Measurements from ENCODE around the gene TLR3. TPM values are rescaled to one million over a fixed set of nuclear protein-coding genes. Genes with fewer than 3 reads are reported as not detected.
A peak's percentile ranks its signal among the peaks of the same experiment; 100 is the strongest.

Gene TLR3
- 1 to 10 TPM; 4.9 to 9.5 (median 8.3) TPM for total RNA-seq
- total RNA-seq (2013): 7.7 TPM

DNA sequence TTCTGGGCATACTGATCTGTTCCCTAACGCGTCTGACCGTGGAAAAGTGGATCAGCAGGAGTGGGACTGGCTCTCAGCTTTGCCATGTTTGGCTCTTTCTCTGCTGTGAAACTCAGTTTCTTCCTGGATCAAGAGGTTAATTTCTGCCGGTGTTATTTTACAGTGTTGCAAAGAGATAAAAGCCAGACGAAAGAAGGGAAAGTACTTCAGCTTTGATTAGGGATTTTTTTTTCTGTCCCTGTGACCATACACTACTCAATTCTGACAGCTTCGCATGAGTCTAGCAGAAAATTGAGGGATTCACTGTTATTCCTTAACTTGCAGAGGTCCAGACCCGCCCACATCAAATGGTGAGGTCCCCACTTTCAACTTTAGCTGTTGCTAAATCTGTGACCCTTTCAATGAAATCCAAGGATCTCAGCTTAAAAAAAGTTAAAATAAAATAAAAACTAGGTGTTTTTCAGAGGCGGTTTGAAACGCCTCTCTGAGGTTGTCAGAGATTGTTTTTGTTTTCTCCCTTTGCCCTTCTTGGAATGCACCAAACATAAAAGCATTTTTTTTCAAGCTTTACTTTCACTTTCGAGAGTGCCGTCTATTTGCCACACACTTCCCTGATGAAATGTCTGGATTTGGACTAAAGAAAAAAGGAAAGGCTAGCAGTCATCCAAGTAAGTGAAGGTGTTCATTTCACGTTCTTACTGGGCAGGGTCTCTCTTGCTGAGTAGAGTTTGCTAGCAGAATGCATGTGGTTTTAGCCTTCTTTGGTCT is at the start of gene TLR3:
Gene TLR3, plus strand, starts transcription at position 576 of the 768 bp plus-strand sequence. CDS start 7,464 bp downstream, outside the sequence.
- Histone ChIP-seq H3K9me3 (ENCODE audit: control insufficient read depth, insufficient read depth, low read length) (no peaks in the 10 kb centered on the region), H3K27ac (ENCODE audit: low read length) (peak within 1 kb of the TSS; percentile 6), H3K4me1 (ENCODE audit: control insufficient read depth, insufficient read depth, low read length) (peaks cover 13% of the 10 kb centered on the region), H3K4me3 (ENCODE audit: low read length) (peak within 1 kb of the TSS; percentile 42), H3K36me3 (ENCODE audit: control insufficient read depth, insufficient read depth, low read length) (no peaks in the 10 kb centered on the region), H3K27me3 (ENCODE audit: control insufficient read depth, insufficient read depth, low read length) (no peaks in the 10 kb centered on the region)
- H3K36me3 Mint-ChIP-seq: no peaks in the 10 kb centered on the region
- H3K27me3 Mint-ChIP-seq (ENCODE audit: low read depth in 2 of 2): no peaks in the 10 kb centered on the region
- TF ChIP-seq, protein P1, sequence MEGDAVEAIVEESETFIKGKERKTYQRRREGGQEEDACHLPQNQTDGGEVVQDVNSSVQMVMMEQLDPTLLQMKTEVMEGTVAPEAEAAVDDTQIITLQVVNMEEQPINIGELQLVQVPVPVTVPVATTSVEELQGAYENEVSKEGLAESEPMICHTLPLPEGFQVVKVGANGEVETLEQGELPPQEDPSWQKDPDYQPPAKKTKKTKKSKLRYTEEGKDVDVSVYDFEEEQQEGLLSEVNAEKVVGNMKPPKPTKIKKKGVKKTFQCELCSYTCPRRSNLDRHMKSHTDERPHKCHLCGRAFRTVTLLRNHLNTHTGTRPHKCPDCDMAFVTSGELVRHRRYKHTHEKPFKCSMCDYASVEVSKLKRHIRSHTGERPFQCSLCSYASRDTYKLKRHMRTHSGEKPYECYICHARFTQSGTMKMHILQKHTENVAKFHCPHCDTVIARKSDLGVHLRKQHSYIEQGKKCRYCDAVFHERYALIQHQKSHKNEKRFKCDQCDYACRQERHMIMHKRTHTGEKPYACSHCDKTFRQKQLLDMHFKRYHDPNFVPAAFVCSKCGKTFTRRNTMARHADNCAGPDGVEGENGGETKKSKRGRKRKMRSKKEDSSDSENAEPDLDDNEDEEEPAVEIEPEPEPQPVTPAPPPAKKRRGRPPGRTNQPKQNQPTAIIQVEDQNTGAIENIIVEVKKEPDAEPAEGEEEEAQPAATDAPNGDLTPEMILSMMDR (IDR thresholded peaks at IDR 0.05): no peak
- H3K9me3 Mint-ChIP-seq: no peaks in the 10 kb centered on the region
- DNase-seq (peak in 1 of 2 donors; percentile 45), ATAC-seq (peak in 2 of 3 donors; percentile 44 to 65)
- intact Hi-C loops (cut with micrococcal nuclease): loop anchor here (1.0 to 5.0 kb wide), 2 partner anchors 124 to 519 kb away; partner anchors contain the start of gene CYP4V2
- 7% methylated on average over 12 of the region's 12 CpGs for WGBS (ENCODE audit: insufficient coverage)
- peak within 1 kb of the TSS; percentile 83 for H3K4me3 Mint-ChIP-seq
- H3K27ac Mint-ChIP-seq: peak within 1 kb of the TSS; percentile 73 to 77
- H3K4me1 Mint-ChIP-seq: peaks cover 37 to 40% of the 10 kb centered on the region in 2 donors

DNA sequence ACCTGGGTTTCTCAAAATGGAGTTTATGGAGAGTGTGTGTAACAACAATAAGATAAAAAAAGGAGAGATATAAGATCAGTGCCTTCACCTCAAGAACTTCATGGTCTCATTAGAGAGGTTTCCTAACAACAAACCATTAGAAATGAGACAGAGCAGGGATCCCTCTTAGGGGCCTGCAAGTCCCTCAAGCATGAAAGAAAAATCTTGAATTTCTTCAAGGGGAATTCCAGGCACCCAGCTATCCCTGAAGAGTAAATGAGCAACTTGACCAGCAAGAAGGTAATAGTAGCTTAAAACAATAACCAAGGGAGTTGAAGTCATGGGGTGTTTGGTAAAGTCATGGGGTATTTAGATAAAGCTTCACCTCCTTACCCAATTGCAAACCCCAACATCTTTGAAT is 49.7 kb upstream of the TLR3 start:
- no peak overlapping the region for H3K4me3 Mint-ChIP-seq
- H3K4me3 ChIP-seq (ENCODE audit: low read length): no peak overlapping the region
- H3K36me3 Mint-ChIP-seq: no peaks in the 10 kb centered on the region
- no peaks in the 10 kb centered on the region for H3K9me3 Mint-ChIP-seq
- H3K9me3 ChIP-seq (ENCODE audit: control insufficient read depth, insufficient read depth, low read length): no peaks in the 10 kb centered on the region
- intact Hi-C loops (cut with micrococcal nuclease): no loop called here
- no peaks in the 10 kb centered on the region for H3K4me1 Mint-ChIP-seq
- TF ChIP-seq, protein P1 (IDR thresholded peaks at IDR 0.05): no peak
- H3K27me3 Mint-ChIP-seq (ENCODE audit: low read depth in 2 of 2): peaks cover 24 to 45% of the 10 kb centered on the region in 2 donors
- no peaks in the 10 kb centered on the region for H3K36me3 ChIP-seq (ENCODE audit: control insufficient read depth, insufficient read depth, low read length)
- H3K4me1 ChIP-seq (ENCODE audit: control insufficient read depth, insufficient read depth, low read length): no peaks in the 10 kb centered on the region
- ATAC-seq: no peak
- no peak overlapping the region for H3K27ac Mint-ChIP-seq
- H3K27ac ChIP-seq (ENCODE audit: low read length): no peak overlapping the region
- DNase-seq: no peak
- H3K27me3 ChIP-seq (ENCODE audit: control insufficient read depth, insufficient read depth, low read length): no peaks in the 10 kb centered on the region

DNA sequence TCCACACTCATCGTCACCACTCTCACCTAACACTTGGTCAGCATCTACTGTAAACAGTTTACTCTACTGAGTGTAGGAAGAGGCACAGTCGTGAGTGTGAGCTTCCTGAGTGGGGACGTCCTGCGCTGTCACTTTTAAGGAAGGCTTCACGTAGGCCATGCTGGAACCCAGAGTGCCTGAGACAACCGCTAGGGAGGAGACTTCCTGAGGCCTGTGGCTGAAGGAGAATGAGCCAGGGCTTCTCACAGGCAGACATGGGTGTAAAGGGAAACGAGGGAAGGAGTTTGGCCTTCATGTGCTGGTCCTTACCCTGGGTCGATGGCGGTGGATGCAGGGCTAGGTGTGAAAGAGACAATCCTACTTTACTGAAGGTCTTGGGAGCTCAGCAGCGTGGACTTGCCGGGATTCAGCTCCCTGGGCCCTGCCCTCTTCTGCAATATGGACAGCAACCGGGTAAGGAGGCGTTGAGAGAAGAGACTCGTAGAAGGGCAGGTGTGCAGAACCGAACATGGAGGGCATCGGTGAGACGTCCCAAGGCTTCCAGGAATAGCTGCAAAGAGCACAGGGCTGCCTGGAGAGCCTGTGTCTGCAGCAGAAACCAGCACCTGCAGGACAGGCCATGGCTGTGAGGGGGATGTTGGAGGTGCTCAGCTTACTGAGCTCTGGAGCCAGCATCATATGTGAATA is 48.7 kb upstream of the TLR3 start:
- Mint-ChIP-seq H3K36me3 (no peaks in the 10 kb centered on the region), H3K9me3 (no peaks in the 10 kb centered on the region), H3K4me1 (no peaks in the 10 kb centered on the region), H3K27ac (no peak overlapping the region), H3K27me3 (ENCODE audit: low read depth in 2 of 2) (peaks cover 25 to 44% of the 10 kb centered on the region in 2 donors), H3K4me3 (no peak overlapping the region)
- ATAC-seq (no peak), DNase-seq (no peak)
- TF ChIP-seq, protein P1 (IDR thresholded peaks at IDR 0.05): no peak
- intact Hi-C loops (cut with micrococcal nuclease): loop anchor here (5.0 kb wide), 1 partner anchor 378 kb away; no protein-coding TSS in a partner anchor
- no peaks in the 10 kb centered on the region for H3K36me3 ChIP-seq (ENCODE audit: control insufficient read depth, insufficient read depth, low read length)
- no peak overlapping the region for H3K27ac ChIP-seq (ENCODE audit: low read length)
- H3K4me3 ChIP-seq (ENCODE audit: low read length): no peak overlapping the region
- H3K9me3 ChIP-seq (ENCODE audit: control insufficient read depth, insufficient read depth, low read length): no peaks in the 10 kb centered on the region
- H3K4me1 ChIP-seq (ENCODE audit: control insufficient read depth, insufficient read depth, low read length): no peaks in the 10 kb centered on the region
- H3K27me3 ChIP-seq (ENCODE audit: control insufficient read depth, insufficient read depth, low read length): no peaks in the 10 kb centered on the region
- 84% methylated on average over 16 of the region's 17 CpGs for WGBS (ENCODE audit: insufficient coverage)
